Activated naive CD4-positive, alpha-beta T cell (primary cell): Measurements from ENCODE around the gene ZBTB16.

Experiments
- DNase-seq, 4 experiments: peaks; one replicate each; lab custom pipeline; 2025; lab: John Stamatoyannopoulos, UW

ZBTB16 gene

DNA sequence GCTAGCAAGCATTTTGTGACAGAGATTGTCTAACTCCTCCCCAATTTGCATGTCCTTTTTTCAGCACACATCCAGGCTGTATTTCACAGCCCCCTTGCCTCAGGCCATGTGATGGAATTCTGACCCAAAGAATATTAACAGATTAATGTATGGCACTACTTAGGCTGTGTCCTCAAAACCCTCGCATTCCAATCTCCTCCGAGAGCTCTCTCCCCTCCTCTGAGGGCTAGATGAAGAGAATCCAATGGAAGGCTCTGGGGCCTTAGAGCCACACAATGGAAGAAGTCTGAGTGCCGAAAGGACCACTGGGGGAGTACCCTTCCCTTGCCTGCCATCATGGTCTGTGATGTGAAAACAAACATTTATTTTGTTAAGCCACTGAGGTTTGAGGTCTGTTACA is 223.0 kb downstream of the ZBTB16 start:
- DNase-seq, result no peak

DNA sequence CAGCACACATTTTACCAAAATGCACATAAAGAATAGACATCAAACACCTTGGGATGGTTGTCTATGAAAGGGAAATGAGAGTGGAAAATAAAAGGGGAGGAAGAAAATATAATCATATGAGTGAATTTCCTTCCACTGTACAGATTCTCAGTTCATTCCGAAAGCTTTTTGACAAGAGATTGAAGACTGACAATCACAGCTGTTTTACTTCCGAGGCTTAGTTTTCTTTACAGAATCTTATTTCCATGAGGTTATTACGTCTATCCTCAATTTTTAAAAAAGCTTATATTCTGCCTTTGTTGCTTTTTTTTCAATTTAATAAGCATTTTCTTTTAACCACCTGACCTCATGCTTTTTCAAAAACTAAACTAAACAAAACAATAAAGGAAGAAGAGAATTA is 223.9 kb downstream of the ZBTB16 start:
- no peak for DNase-seq

DNA sequence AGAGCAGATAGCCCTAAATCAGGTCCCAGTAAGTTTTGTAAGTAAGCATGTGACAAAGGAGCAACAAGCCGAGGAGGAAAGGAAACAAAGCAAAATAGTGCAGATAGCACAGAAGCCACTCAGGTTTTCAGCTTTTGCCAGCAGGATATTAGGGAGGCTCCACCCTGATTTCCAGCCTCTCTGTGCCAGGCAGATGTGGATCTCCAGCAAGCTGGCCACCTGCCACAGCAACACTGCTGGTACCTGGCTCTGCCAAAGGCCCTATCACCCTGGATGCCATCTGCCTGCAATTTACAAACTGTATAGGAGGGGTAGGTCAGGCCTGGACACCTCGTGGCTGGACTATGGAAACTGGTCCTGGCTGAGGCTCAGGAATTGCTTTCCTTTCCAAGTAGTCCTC is 224.5 kb downstream of the ZBTB16 start:
- DNase-seq, result no peak

DNA sequence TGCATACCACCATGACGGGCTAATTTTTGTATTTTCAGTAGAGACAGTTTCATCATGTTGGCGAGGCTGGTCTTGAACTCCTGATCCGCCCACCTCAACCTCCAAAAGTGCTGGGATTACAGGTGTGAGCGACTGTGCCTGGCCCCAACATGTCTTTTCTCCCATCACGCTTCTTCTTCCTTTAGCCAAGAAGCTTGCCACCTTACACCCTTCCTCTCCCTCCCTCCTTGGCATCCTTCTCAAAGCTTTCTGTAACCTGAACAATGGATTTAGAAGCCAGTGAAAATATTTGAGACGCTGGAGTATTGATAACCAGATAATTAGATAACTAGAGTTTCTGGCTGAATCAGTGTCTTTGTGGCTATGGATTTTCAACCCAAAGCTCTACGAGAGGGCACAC is 225.4 kb downstream of the ZBTB16 start:
- DNase-seq, result no peak

DNA sequence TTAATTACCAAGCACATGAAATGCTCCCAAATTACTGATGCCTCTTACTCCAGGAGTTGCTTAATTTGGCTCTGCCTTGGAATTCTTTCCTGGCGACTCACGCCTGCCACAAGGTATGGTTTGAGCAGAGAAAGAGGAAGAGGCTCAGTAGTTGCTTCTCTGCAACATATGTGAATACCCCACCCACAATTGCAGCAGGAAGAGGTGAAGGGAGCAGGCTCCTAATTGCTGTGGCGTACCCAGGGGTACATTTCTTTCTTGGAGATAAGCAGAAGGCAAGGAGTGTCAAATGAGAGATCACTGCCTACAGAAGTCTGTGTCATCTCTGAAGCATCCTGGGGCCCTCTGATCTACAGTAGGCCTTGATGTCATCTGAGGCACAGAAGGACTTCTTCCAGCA is 226.1 kb downstream of the ZBTB16 start:
- no peak for DNase-seq

DNA sequence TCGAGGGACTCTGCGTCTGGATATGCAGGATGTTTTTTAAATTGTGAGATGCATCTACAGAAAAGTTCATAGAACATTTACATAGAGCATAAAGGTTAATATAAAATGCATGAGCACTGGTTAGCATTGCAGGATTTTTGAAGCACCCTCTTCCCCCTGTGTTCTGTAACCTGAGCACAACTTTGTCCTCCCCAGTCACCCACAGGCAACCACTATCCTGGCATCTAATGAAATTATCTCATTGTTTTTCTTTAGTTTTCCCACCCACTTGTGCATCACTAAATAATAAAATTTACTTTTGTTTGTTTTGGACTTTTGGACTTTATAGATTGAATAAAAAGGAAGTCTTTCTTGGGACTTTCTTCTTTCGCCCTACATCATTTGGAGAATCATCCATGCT is 226.7 kb downstream of the ZBTB16 start:
- DNase-seq, result no peak

DNA sequence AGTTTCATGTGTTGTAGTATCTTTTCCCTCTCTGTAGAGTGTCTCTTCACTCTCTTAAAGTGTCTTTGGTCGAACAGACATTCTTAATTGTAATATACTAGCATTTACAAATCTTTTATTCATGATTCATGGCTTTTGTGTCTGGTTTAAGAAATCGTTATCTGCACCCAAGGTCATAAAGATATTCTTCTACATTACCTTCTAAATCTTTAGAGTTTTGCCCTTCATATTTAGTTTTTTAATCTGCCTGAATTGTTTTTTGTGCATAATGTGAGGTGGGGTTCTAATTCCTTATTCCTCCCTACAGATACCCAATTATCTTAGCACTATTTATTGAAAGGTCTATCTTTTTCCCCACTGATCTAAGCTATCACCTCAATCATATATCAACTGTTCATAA is 227.6 kb downstream of the ZBTB16 start:
- DNase-seq, result no peak

DNA sequence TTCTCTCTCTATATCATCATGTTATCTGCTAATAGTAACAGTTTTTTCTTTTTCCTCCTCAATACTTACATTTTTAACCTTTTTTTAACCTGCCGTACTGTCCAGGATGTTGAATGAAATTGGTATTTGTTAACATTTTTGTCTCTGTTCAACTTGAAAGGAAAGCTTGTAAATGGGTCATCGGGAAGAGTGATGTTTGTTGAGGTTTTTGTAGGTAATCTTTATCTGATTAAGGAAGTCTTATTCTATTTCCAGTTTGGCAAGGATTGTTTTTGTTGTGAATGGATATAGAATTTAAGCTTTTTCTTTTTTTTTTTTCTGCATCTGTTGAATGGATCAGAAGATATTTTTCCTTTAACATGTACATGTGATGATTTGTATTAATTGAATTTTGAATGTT is 228.6 kb downstream of the ZBTB16 start:
- no peak for DNase-seq

DNA sequence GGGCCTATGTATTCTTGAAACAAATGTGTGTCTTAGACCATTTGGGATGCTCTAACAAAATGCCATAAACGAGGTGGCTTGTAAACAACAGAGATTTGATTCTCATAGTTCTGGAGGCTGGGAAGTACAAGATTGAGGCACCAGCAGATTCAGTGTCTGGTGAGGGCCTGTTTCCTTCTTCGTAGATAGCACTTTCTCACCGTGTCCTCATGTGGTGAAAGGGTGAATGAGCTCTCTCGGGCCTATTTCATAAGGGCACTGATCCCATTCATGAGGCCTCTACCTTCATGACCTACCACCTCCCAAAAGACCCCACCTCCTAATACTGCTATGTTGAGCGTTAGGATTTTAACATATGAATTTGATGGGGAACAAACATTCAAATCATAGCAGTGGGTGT is 230.3 kb downstream of the ZBTB16 start:
- DNase-seq, result no peak

DNA sequence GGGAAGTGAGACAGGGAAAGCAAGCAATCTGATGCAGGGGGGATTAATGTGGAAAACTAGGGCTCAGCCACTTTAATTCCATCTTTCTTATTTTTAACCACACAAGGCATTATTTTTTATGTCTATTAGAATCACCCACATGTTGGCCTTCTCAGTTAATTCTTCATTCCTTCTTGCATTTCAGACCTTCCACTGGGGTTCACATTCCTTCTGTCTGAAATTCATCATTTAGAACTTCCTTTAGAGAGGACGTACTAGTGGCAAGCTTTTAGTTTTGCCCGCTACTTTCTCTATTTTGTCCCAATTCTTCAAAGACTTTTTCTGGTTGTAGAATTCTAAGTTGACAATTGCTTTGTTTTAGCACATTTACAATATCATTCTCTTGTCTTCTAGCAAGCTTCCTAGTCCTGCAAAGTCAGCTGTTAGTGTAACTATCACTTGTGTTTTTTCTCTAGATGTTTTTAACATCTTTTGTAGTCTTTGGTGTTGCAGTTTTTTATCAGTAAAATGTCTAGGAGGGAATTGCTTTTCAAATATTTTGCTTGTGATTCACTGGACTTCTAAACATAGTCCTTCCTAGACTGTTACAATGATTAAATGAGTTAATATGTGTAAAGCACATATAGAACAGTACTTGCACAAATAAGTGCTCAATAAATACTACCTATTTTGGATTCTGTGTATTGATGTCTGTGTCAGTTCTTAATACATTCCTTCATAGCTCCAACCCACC is 231.2 kb downstream of the ZBTB16 start:
- no peak for DNase-seq

DNA sequence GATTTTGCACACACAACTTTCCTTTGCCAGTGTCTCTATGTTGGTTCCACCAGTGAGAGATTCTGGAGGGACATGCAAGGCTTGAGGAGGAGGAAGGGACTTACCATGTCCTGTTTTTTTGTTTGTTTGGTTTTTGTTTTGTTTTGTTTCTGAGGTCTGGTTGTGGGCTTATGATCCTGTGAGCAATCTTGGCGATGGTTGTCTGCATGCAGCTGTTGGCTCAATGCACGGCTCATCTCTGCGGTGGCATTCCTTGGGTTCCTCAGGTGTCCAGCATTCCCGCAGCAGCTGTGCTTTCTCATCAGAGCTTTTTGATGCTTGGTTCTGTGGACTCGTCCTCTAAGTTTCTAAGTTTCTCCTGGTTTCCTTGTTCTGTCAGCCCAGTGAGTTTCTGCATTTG is 231.9 kb downstream of the ZBTB16 start:
- DNase-seq, result no peak

DNA sequence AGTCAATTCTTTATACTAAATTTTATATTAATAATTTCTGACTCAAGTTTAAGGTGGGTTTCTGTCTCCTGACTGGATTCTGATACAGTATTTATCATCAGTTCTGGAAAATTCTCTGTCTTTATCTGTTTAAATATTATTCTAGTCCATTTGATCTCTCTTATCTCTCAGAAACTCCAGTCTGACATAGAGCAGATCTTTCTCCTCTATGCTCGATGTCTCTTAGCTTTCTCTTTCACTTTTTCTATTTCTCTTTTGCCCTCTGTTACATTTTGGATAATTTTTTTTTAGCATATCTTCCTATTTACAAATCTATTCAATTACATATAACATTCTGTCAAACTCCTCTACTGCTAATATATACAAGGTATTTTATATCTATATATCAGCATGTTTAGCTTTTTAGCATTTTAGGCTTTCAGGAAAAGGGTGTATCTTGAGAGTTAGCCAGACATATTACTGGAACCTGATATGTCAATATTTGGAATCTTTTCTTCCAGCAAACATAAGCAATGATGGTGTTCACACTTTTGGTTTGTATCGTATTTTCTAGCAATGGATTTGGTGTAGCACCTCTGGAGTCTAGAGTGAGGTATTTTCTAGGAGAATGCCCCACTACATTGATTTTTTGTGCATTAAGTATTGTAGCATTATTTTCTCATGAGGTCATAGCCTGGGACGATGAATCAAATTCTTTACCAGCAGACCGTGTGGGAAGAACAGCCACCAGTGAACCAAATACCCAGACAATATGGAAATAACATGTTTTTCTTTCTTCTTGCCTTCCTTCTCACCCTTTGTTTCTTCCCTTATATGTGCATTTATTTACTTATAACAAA is 232.6 kb downstream of the ZBTB16 start:
- no peak for DNase-seq

DNA sequence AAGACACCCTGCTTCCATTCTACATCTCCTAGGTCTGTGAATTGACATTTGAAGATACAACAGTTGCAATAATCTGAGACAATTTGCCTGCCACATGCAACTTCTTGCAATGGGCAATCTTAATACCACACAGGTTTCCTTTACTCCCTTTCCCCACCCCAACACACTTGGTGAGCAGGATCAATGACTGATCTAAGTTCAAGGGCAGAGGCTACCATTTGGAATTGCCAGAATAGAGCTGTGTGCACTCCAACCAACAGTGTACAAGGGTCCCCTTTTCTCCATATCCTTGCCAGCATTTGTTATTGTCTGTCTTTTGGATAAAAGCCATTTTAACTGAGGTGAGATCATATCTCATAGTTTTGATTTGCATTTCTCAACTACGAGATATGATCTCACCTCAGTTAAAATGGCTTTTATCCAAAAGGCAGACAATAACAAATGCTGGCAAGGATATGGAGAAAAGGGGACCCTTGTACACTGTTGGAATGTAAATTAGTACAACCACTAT is 233.7 kb downstream of the ZBTB16 start:
- DNase-seq, result no peak

DNA sequence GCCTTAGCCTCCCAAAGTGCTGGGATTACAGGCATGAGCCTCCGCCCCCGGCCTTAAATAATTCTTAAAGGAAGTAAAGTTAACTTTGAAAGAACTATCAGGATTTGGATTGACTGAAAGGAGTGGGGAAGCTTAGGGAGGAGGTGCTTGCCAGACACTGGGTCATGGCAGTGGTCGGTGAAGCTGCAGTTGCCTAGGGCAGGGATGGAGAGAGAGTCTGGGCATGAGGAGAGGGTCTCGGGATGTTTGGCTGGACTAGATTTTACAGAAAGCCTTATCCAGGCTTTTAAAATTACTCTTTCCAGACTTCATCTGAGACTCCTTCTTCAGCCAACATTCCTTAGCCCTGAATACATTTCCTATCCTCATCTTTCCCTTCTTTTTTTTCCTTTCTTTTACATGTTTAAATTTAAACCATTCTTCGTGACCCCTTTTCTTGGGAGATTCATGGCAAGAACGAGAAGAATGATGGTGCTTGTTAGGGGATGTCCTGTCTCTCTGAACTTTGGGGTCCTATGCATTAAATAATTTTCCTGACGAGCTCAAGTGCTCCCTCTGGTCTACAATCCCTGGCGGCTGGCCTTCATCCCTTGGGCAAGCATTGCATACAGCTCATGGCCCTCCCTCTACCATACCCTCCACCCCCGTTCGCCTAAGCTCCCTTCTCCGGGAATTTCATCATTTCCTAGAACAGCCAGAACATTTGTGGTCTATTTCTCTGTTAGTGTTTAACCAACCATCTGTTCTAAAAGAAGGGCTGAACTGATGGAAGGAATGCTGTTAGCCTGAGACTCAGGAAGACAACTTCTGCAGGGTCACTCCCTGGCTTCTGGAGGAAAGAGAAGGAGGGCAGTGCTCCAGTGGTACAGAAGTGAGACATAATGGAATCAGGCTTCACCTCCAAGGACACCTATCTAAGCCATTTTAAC is 236.4 kb downstream of the ZBTB16 start, which contains the start of gene NNMT:
TSS of gene NNMT (plus strand) at position 724 of the 929 bp plus-strand sequence. CDS start at position 882, 158 bp downstream.
- DNase-seq, result no peak

DNA sequence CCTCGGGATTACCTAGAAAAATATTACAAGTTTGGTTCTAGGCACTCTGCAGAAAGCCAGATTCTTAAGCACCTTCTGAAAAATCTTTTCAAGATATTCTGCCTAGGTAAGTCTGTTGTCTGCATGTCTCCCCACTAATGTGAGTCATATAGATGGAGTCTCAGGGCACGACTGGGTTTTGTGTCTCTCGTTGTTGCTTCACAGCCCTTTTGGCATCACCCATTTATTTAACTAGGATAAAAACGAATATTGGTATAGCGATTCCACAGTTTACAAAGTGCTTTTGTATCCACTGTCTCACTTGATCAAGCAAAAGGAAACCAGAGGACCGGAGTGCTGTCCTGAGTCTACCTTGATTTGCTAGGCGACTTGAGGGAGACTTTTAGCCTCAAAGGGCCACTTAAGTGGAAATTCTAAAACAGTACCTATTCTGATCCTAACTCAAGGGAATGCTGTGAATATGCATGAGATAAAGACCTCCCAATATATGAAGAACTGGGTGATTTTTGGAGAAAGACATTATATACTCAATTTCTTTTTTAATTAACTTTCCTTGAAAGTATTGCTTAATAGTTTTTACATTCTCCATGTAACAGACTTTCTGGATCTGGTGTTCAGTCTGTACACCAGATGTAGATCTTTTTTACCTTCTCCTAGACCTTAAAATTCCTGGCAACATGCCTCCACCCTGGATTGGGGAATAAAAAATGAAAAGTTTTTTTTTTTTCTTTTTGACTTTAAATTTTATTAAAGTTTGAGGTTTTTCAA is 237.3 kb downstream of the ZBTB16 start:
- no peak for DNase-seq

DNA sequence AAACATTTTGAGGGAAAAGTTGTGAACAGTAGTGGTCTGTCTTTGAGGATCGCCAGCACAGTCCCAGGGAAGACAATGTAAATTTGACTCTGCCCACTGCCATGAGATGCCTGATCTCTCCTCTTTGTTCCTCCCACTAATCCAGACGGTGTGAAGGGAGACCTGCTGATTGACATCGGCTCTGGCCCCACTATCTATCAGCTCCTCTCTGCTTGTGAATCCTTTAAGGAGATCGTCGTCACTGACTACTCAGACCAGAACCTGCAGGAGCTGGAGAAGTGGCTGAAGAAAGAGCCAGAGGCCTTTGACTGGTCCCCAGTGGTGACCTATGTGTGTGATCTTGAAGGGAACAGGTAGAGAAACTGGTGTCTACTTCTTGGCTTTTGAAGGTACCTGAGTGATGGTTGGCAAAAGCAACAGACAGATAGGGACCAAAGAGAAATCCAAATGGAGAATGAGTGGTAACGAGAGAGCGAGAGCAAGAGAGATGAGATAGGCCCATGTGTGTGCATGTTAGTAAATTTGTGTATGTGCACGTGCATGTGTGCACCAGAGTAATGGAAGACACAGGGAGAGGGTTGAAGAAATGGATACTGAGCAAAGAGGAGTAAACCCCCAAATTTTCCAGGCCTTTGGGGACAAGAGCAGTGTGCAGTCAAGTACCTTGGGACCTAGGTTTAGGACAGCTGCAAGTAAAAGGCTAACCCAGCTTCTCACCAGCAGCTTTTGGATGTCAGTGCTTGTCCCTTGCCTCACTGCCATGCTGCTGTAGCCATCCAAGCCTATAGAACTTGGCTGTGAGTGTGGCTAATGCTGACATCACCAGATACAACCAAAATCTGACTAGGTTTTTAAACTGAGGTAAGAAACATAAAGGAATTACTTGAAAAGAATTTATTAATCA is 238.5 kb downstream of the ZBTB16 start:
- DNase-seq, result no peak

DNA sequence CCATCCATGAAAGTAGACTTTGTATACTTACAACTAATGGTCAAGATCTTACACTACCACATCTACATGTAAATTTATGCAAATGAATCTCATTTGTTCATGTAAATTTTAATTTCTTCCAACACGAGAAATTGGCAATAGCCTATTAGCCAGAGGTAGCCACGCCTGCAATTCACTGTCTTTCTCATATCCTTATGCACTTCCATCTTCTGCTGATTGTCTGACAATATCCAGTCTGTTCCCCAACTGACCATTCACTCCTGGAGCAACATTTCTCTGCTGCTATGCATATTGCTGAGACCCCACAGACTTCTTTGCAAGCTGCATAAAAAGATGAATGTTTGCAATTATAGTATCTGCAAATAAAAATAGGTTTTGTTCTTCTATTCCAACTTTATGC is 239.2 kb downstream of the ZBTB16 start:
- DNase-seq, result no peak
